AG09319 (cell line): ENCODE measurements around the gene PIEZO1.

ENCODE experiments used
- DNase-seq: peaks from one replicate; pipeline ENCODE4 v3.0.0-alpha.2; 2010; ENCODE audit warnings: low read depth; ENCODE audit errors: extremely low read depth
- CTCF ChIP-seq: IDR thresholded peaks from 2 replicates; pipeline ENCODE4 v1.5.1; 2011; ENCODE audit warnings: low read depth, mild to moderate bottlenecking, inconsistent platforms, low read length, moderate library complexity

PIEZO1 gene

GRCh38 chr16:88810166-88810911, 25.3 kb upstream of the PIEZO1 start:
- DNase-seq: no peak
- TF ChIP-seq CTCF: no peak

- no peak for DNase-seq
- TF ChIP-seq CTCF: no peak
Measured at GRCh38 chr16:88809676-88810165, 24.7 kb upstream of the PIEZO1 start.

GRCh38 chr16:88809068-88809675, 24.2 kb upstream of the PIEZO1 start:
- DNase-seq: no peak
- TF ChIP-seq CTCF: no peak

GRCh38 chr16:88807626-88808453, 22.8 kb upstream of the PIEZO1 start:
- TF ChIP-seq CTCF: no peak
- DNase-seq: no peak

- no peak for DNase-seq
- no peak for TF ChIP-seq CTCF
Measured at GRCh38 chr16:88807142-88807625, 22.2 kb upstream of the PIEZO1 start.

- no peak for DNase-seq
- no peak for TF ChIP-seq CTCF
Measured at GRCh38 chr16:88806491-88807111, 21.6 kb upstream of the PIEZO1 start.
